Measurements from ENCODE around the gene INSIG1. TPM values are rescaled to one million over a fixed set of nuclear protein-coding genes. Genes with fewer than 3 reads are reported as not detected.

Gene INSIG1
- total and polyA plus RNA-seq, 4 donors: 118 to 219 (median 193) TPM

DNA sequence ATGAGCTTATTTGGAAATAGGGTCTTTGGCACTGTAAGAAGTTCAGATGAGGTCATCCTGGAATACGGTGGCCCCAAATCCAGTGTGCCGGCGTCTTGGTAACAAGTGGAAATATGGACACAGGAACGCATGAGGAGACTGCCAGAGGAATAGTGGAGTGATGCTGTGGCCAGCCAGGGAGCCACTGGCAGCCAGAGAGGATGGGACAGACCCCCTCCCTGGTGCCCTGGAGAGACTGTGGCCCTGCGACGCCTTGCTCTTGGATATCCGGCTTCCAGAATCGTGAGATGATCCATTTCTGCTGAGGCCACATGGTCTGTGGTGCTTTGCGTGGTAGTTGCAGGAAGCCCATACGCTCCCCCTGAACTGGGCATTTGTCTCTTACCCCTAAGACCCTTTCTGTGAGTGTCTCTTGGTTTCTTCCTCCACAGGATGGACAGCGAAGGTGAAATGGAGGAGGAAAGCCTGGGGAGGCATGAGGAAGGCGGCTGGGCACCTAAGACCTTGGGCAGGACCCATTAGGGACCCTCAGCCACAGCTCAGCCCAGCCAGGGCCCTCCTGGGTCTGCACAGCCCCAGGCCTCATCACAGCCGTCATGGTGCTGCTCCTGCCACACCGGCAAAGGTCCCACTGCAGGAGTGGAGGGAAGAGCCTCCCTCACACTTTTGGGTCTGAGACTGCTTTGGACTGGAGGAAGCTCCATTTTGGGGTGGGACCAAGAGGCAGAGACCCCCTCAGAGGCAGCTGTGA lies 53.6 kb downstream of the INSIG1 start:
- WGBS: 89% methylated on average over 14 of the region's 14 CpGs
- TF ChIP-seq HNF4G (IDR thresholded peaks at IDR 0.05): no peak
- no peak for TF ChIP-seq EGR1 (IDR thresholded peaks at IDR 0.05; ENCODE audit: low read depth in 2 of 2)
- TF ChIP-seq, protein P1, sequence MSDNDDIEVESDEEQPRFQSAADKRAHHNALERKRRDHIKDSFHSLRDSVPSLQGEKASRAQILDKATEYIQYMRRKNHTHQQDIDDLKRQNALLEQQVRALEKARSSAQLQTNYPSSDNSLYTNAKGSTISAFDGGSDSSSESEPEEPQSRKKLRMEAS (IDR thresholded peaks at IDR 0.05): no peak
- TF ChIP-seq GABPA (IDR thresholded peaks at IDR 0.05 in 1 of 2, conservative IDR thresholded peaks at IDR 0.05 in 1 of 2): no peak
- no peak for TF ChIP-seq ZBTB33 (IDR thresholded peaks at IDR 0.05)
- TF ChIP-seq, protein P2, sequence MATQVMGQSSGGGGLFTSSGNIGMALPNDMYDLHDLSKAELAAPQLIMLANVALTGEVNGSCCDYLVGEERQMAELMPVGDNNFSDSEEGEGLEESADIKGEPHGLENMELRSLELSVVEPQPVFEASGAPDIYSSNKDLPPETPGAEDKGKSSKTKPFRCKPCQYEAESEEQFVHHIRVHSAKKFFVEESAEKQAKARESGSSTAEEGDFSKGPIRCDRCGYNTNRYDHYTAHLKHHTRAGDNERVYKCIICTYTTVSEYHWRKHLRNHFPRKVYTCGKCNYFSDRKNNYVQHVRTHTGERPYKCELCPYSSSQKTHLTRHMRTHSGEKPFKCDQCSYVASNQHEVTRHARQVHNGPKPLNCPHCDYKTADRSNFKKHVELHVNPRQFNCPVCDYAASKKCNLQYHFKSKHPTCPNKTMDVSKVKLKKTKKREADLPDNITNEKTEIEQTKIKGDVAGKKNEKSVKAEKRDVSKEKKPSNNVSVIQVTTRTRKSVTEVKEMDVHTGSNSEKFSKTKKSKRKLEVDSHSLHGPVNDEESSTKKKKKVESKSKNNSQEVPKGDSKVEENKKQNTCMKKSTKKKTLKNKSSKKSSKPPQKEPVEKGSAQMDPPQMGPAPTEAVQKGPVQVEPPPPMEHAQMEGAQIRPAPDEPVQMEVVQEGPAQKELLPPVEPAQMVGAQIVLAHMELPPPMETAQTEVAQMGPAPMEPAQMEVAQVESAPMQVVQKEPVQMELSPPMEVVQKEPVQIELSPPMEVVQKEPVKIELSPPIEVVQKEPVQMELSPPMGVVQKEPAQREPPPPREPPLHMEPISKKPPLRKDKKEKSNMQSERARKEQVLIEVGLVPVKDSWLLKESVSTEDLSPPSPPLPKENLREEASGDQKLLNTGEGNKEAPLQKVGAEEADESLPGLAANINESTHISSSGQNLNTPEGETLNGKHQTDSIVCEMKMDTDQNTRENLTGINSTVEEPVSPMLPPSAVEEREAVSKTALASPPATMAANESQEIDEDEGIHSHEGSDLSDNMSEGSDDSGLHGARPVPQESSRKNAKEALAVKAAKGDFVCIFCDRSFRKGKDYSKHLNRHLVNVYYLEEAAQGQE (IDR thresholded peaks at IDR 0.05): no peak
- no peak for TF ChIP-seq SP1 (IDR thresholded peaks at IDR 0.05)
- Histone ChIP-seq H3K4me1 (ENCODE audit: control insufficient read depth in 4 of 4, insufficient read depth in 4 of 4, low read length in 3 of 4) (no peaks in the 10 kb centered on the region), H3K9me3 (ENCODE audit: control insufficient read depth in 4 of 4, low read length in 3 of 4) (no peaks in the 10 kb centered on the region), H3K4me3 (ENCODE audit: low read depth in 1 of 3, low read length in 3 of 3) (no peak overlapping the region), H3K36me3 (ENCODE audit: control insufficient read depth in 4 of 4, insufficient read depth in 3 of 4, low read depth in 1 of 4, low read length in 3 of 4) (no peaks in the 10 kb centered on the region), H3K27ac (ENCODE audit: low read depth in 1 of 2, low read length in 2 of 2) (no peak overlapping the region), H3K9ac (ENCODE audit: low read depth in 1 of 2, low read length in 2 of 2) (no peak overlapping the region), H3K27me3 (ENCODE audit: control insufficient read depth in 4 of 4, insufficient read depth in 4 of 4, low read length in 3 of 4) (peaks cover 0 to 3% (median 0%) of the 10 kb centered on the region in 4 donors)
- DNase-seq (ENCODE audit: low spot score): no peak

DNA sequence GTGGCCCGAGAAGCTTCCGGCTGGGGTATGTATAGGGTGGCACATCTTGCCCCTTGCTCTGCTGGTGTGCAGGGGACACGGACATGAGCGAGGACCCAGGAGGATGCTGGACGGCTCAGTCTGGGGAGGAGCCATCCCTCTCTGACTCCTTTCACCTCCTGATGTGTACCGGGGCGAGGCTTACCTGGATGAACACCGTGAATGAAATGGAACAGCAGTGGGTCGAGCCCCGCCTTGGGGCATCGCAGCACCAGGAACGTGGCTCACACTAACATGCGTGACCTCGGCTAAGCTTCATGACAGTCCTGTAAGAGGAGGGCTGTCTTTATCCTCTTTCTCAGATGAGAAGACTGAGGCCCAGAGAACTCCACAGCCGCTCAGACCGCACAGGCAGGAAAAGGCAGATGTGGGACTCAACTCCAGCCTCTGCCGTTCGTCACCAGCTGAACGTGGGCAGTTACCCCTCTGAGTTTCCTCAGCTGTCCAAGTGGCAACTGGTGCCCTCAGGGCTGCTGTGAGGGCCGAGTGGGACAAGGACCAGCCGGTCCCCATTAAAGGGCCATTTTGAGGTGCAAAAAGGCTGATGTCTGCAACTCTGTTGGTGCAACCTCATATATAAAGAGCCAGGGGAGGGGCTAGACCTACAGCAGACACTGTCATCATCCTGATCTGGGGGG lies 54.5 kb downstream of the INSIG1 start:
- no peak overlapping the region for H3K4me3 ChIP-seq (ENCODE audit: low read depth in 1 of 3, low read length in 3 of 3)
- no peak overlapping the region for H3K9ac ChIP-seq (ENCODE audit: low read depth in 1 of 2, low read length in 2 of 2)
- 80% methylated on average over 21 of the region's 21 CpGs for WGBS
- no peak for TF ChIP-seq HNF4A (conservative IDR thresholded peaks at IDR 0.05)
- no peak for TF ChIP-seq NR2F2 (IDR thresholded peaks at IDR 0.05)
- H3K36me3 ChIP-seq (ENCODE audit: control insufficient read depth in 4 of 4, insufficient read depth in 3 of 4, low read depth in 1 of 4, low read length in 3 of 4): no peaks in the 10 kb centered on the region
- no peaks in the 10 kb centered on the region for H3K4me1 ChIP-seq (ENCODE audit: control insufficient read depth in 4 of 4, insufficient read depth in 4 of 4, low read length in 3 of 4)
- peaks cover 0 to 3% (median 0%) of the 10 kb centered on the region in 4 donors for H3K27me3 ChIP-seq (ENCODE audit: control insufficient read depth in 4 of 4, insufficient read depth in 4 of 4, low read length in 3 of 4)
- H3K27ac ChIP-seq (ENCODE audit: low read depth in 1 of 2, low read length in 2 of 2): no peak overlapping the region
- H3K9me3 ChIP-seq (ENCODE audit: control insufficient read depth in 4 of 4, low read length in 3 of 4): no peaks in the 10 kb centered on the region
- no peak for DNase-seq (ENCODE audit: low spot score)

- DNase-seq (ENCODE audit: low spot score): no peak
- Histone ChIP-seq H3K9me3 (ENCODE audit: control insufficient read depth in 4 of 4, low read length in 3 of 4) (no peaks in the 10 kb centered on the region), H3K4me1 (ENCODE audit: control insufficient read depth in 4 of 4, insufficient read depth in 4 of 4, low read length in 3 of 4) (no peaks in the 10 kb centered on the region), H3K9ac (ENCODE audit: low read depth in 1 of 2, low read length in 2 of 2) (no peak overlapping the region), H3K27ac (ENCODE audit: low read depth in 1 of 2, low read length in 2 of 2) (no peak overlapping the region), H3K27me3 (ENCODE audit: control insufficient read depth in 4 of 4, insufficient read depth in 4 of 4, low read length in 3 of 4) (peaks cover 0 to 3% (median 0%) of the 10 kb centered on the region in 4 donors), H3K4me3 (ENCODE audit: low read depth in 1 of 3, low read length in 3 of 3) (no peak overlapping the region), H3K36me3 (ENCODE audit: control insufficient read depth in 4 of 4, insufficient read depth in 3 of 4, low read depth in 1 of 4, low read length in 3 of 4) (no peaks in the 10 kb centered on the region)
- 79% methylated on average over 5 of the region's 5 CpGs for WGBS
- no peak for TF ChIP-seq JUND (IDR thresholded peaks at IDR 0.05)
- TF ChIP-seq, protein P2 (IDR thresholded peaks at IDR 0.05): no peak
- no peak for TF ChIP-seq CTCF (IDR thresholded peaks at IDR 0.05; ENCODE audit: low read depth, low read length, missing input control)
- TF ChIP-seq TAF1 (conservative IDR thresholded peaks at IDR 0.05): no peak
- no peak for TF ChIP-seq RXRA (IDR thresholded peaks at IDR 0.05)
- no peak for TF ChIP-seq SP1 (IDR thresholded peaks at IDR 0.05)
- TF ChIP-seq EGR1 (IDR thresholded peaks at IDR 0.05; ENCODE audit: low read depth in 2 of 2): no peak
- TF ChIP-seq, protein P1 (IDR thresholded peaks at IDR 0.05): no peak
- no peak for TF ChIP-seq HNF4G (IDR thresholded peaks at IDR 0.05)
- no peak for TF ChIP-seq GABPA (IDR thresholded peaks at IDR 0.05 in 1 of 2, conservative IDR thresholded peaks at IDR 0.05 in 1 of 2)
Observed at GRCh38 chr7:155352753-155353115, 55.1 kb downstream of the INSIG1 start.

Measured in liver (tissue), 9 donors.